Measurements from ENCODE around the gene ANKRD40. TPM values are rescaled to one million over a fixed set of nuclear protein-coding genes. Genes with fewer than 3 reads are reported as not detected.

The ANKRD40 gene
- total RNA-seq, 1 donor from 2014 or later = 53.4 TPM

DNA sequence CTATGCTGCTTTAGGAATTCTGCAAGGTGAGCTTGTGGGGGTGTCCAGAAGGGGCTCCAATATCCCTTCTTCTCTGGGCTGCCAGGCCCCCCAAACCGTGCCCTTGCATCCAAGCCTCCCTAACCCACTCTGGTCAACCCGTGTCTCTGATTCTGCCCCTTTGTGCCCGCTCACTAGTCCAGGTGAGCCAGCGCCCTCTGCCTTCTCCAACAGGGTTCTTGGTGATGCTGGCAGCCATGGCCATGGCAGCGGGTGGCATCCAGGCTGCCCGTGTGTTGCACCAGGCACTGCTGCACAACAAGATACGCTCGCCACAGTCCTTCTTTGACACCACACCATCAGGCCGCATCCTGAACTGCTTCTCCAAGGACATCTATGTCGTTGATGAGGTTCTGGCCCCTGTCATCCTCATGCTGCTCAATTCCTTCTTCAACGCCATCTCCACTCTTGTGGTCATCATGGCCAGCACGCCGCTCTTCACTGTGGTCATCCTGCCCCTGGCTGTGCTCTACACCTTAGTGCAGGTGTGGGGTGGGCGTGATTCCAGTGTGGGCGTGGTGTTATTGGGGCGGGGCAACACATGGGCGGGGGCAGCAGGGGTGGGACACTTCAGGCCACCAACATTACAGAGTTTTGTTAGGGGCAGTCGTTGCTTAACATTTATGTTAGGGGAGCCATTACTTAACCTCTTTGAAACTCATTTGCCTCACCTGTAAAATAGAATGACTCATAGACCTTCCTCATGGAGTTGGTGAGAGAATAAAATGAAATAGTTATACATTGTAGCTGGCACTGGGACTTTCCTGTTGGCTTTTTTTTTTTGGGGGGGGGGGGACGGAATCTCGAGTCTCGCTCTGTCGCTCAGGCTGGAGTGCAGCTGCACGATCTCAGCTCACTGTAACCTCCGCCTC lies 31.4 kb downstream of the ANKRD40 start:
- Mint-ChIP-seq H3K27me3 (ENCODE audit: insufficient read depth, low read depth) (peaks cover 9% of the 10 kb centered on the region), H3K36me3 (no peaks in the 10 kb centered on the region), H3K9me3 (no peaks in the 10 kb centered on the region), H3K27ac (no peak overlapping the region), H3K4me3 (no peak overlapping the region), H3K4me1 (peaks cover 4% of the 10 kb centered on the region)
- H3K4me1 ChIP-seq = no peaks in the 10 kb centered on the region
- H3K36me3 ChIP-seq = no peaks in the 10 kb centered on the region
- H3K4me2 ChIP-seq = no peak overlapping the region
- H4K20me1 ChIP-seq (ENCODE audit: low read depth) = no peaks in the 10 kb centered on the region
- H3F3A ChIP-seq (ENCODE audit: low read depth) = no peaks in the 10 kb centered on the region
- H2AFZ ChIP-seq (replicated peaks) = no peak overlapping the region
- H3K27ac ChIP-seq = no peak overlapping the region
- no peak overlapping the region for H3K9ac ChIP-seq
- H3K79me2 ChIP-seq (ENCODE audit: low read depth) = no peaks in the 10 kb centered on the region
- H3K9me3 ChIP-seq (ENCODE audit: low read depth) = no peaks in the 10 kb centered on the region
- no peak overlapping the region for H3K4me3 ChIP-seq
- no peaks in the 10 kb centered on the region for H3K27me3 ChIP-seq
- DNase-seq (ENCODE audit: low spot score) = no peak
- no peak for TF ChIP-seq CTCF (IDR thresholded peaks at IDR 0.05)
- no peak for TF ChIP-seq EZH2 (IDR thresholded peaks at IDR 0.05)
- no peak for TF ChIP-seq EZH2phosphoT487 (IDR thresholded peaks at IDR 0.05)

DNA sequence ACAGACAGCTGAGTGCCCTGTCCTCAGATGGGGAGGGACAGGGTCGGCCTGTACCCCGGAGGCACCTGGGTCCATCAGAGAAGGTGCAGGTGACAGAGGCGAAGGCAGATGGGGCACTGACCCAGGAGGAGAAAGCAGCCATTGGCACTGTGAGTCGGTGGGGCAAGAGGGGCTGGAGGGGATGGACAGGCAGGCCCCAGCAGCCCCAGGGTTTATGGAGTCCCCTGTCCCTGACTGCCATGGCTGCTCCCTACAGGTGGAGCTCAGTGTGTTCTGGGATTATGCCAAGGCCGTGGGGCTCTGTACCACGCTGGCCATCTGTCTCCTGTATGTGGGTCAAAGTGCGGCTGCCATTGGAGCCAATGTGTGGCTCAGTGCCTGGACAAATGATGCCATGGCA lies 32.1 kb downstream of the ANKRD40 start:
- no peak for TF ChIP-seq EZH2 (IDR thresholded peaks at IDR 0.05)
- no peak for TF ChIP-seq EZH2phosphoT487 (IDR thresholded peaks at IDR 0.05)
- Histone ChIP-seq H3K9me3 (ENCODE audit: low read depth) (no peaks in the 10 kb centered on the region), H3K4me1 (no peaks in the 10 kb centered on the region), H2AFZ (replicated peaks) (no peak overlapping the region), H4K20me1 (ENCODE audit: low read depth) (no peaks in the 10 kb centered on the region), H3K4me2 (no peak overlapping the region), H3K27ac (no peak overlapping the region), H3K27me3 (no peaks in the 10 kb centered on the region), H3F3A (ENCODE audit: low read depth) (no peaks in the 10 kb centered on the region), H3K4me3 (no peak overlapping the region), H3K9ac (no peak overlapping the region), H3K36me3 (no peaks in the 10 kb centered on the region), H3K79me2 (ENCODE audit: low read depth) (no peaks in the 10 kb centered on the region)
- H3K27ac Mint-ChIP-seq = no peak overlapping the region
- peaks cover 10% of the 10 kb centered on the region for H3K27me3 Mint-ChIP-seq (ENCODE audit: insufficient read depth, low read depth)
- peaks cover 2% of the 10 kb centered on the region for H3K4me1 Mint-ChIP-seq
- no peak for DNase-seq (ENCODE audit: low spot score)
- H3K9me3 Mint-ChIP-seq = no peaks in the 10 kb centered on the region
- H3K36me3 Mint-ChIP-seq = no peaks in the 10 kb centered on the region
- H3K4me3 Mint-ChIP-seq = no peak overlapping the region

- Histone ChIP-seq H3K4me1 (no peaks in the 10 kb centered on the region), H3K4me3 (no peak overlapping the region), H3F3A (ENCODE audit: low read depth) (no peaks in the 10 kb centered on the region), H3K9me3 (ENCODE audit: low read depth) (no peaks in the 10 kb centered on the region), H2AFZ (replicated peaks) (no peak overlapping the region), H3K27ac (no peak overlapping the region), H3K9ac (no peak overlapping the region), H4K20me1 (ENCODE audit: low read depth) (no peaks in the 10 kb centered on the region), H3K27me3 (no peaks in the 10 kb centered on the region), H3K4me2 (no peak overlapping the region), H3K79me2 (ENCODE audit: low read depth) (no peaks in the 10 kb centered on the region), H3K36me3 (no peaks in the 10 kb centered on the region)
- no peaks in the 10 kb centered on the region for H3K9me3 Mint-ChIP-seq
- H3K36me3 Mint-ChIP-seq = no peaks in the 10 kb centered on the region
- TF ChIP-seq EZH2phosphoT487 (IDR thresholded peaks at IDR 0.05) (no peak), EZH2 (IDR thresholded peaks at IDR 0.05) (no peak), CTCF (IDR thresholded peaks at IDR 0.05) (no peak)
- peaks cover 11% of the 10 kb centered on the region for H3K27me3 Mint-ChIP-seq (ENCODE audit: insufficient read depth, low read depth)
- H3K4me3 Mint-ChIP-seq = no peak overlapping the region
- no peak overlapping the region for H3K27ac Mint-ChIP-seq
- peaks cover 2% of the 10 kb centered on the region for H3K4me1 Mint-ChIP-seq
- DNase-seq (ENCODE audit: low spot score) = no peak
These were observed 32.5 kb downstream of the ANKRD40 start for GRCh38 chr17:50675190-50675589.
